Thyroid gland (tissue), 4 donors: Measurements from ENCODE around the gene SAG. TPM values are rescaled to one million over a fixed set of nuclear protein-coding genes. Genes with fewer than 3 reads are reported as not detected.

Experiments
- DNase-seq, 2 donors: peaks; one replicate each; pipeline ENCODE4 v3.0.0-alpha.2; 2019
- H3K27ac ChIP-seq, 3 donors: fragments of 200-600 bp; sonication (generic); 1 replicate in 2 of 3; 2 replicates in 1 of 3; pipeline ENCODE4 v1.5.1; 2016 to 2019; ENCODE audit warnings: mild to moderate bottlenecking in 1 of 3, moderate library complexity in 1 of 3
- H3K27me3 ChIP-seq: fragments of 200-600 bp; sonication (generic); one replicate; pipeline ENCODE4 v1.5.1; 2019
- H3K36me3 ChIP-seq, 2 donors: fragments of 200-600 bp; sonication (generic); one replicate each; pipeline ENCODE4 v1.5.1; 2016 to 2019
- H3K4me1 ChIP-seq, 2 donors: fragments of 200-600 bp; sonication (generic); one replicate each; pipeline ENCODE4 v1.5.1; 2017 to 2019
- H3K4me3 ChIP-seq, 3 donors: fragments of 200-600 bp; sonication (generic); replicated peaks in 1 of 3; 1 replicate in 2 of 3; 2 replicates in 1 of 3; pipeline ENCODE4 v1.5.1; 2016; ENCODE audit warnings: mild to moderate bottlenecking in 1 of 3
- H3K9me3 ChIP-seq: fragments of 200-600 bp; sonication (generic); one replicate; pipeline ENCODE4 v1.5.1; 2017
- POLR2A ChIP-seq, 2 donors: fragments of 450-650 bp; IDR thresholded peaks; one replicate each; pipeline ENCODE4 v1.6.1; 2017; ENCODE audit warnings: antibody characterized with exemption in 2 of 2, mild to moderate bottlenecking in 2 of 2, moderate library complexity in 1 of 2
- WGBS, 2 donors: methylation state at CpG; one replicate each; pipeline ENCODE4 v1.1.5; 2017; 5-methylcytosine and 5-hydroxymethylcytosine counted together
- intact Hi-C: fragments of 100-400 bp; cut with DNase I; formaldehyde crosslinking; loops from one replicate; pipeline ENCODE4 v1.15.1; 2023
- total RNA-seq, 4 donors: library from RNA; depleted of rRNA; stranded (reverse); fragments of >200 nt; gene quantifications; one replicate each; pipeline ENCODE4 v1.2.3, GENCODE V29; 2016
- TF ChIP-seq, protein P1 (sequence below), 6 experiments: fragments of 200-600 bp in 3 of 6; fragments of 450-650 bp in 3 of 6; sonication (generic) in 3 of 6; IDR thresholded peaks; one replicate each; pipeline ENCODE4 v1.5.1; 2016 to 2019; ENCODE audit warnings: antibody characterized with exemption in 6 of 6, mild to moderate bottlenecking in 2 of 6, inconsistent platforms in 1 of 6, moderate library complexity in 1 of 6

The SAG gene
- total RNA-seq, 4 donors from 2014 or later: 0.21 TPM; not detected in 3

DNA sequence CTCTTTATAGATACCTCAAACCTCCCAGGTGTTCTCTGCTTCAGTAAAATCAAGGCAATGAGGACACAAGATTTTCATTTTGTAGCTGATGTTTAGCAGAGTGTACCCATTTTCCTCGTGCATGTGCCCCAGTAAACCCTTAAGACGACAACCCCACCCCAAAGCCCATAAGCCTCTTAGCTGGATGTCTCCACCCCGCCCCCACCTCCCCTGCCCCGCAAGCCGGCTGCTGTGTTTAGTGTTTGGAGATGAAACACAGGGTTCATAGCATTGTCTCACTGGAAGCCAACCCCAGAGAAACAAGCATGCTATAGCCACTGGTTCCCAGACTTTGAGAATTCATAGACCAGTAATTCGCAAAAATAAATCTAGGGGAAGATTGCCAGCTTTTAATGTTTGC lies 5.8 kb upstream of the SAG start:
- H3K9me3 ChIP-seq: no peaks in the 10 kb centered on the region
- H3K4me3 ChIP-seq: no peak overlapping the region
- DNase-seq: no peak
- peaks cover 0 to 9% of the 10 kb centered on the region in 2 donors for H3K4me1 ChIP-seq
- intact Hi-C loops: no loop called here
- H3K36me3 ChIP-seq: no peaks in the 10 kb centered on the region
- 66 to 76% methylated on average over 4 to 6 of the region's 6 CpGs for WGBS, 2 donors
- no peak for TF ChIP-seq POLR2A (IDR thresholded peaks at IDR 0.05)
- TF ChIP-seq, protein P1, sequence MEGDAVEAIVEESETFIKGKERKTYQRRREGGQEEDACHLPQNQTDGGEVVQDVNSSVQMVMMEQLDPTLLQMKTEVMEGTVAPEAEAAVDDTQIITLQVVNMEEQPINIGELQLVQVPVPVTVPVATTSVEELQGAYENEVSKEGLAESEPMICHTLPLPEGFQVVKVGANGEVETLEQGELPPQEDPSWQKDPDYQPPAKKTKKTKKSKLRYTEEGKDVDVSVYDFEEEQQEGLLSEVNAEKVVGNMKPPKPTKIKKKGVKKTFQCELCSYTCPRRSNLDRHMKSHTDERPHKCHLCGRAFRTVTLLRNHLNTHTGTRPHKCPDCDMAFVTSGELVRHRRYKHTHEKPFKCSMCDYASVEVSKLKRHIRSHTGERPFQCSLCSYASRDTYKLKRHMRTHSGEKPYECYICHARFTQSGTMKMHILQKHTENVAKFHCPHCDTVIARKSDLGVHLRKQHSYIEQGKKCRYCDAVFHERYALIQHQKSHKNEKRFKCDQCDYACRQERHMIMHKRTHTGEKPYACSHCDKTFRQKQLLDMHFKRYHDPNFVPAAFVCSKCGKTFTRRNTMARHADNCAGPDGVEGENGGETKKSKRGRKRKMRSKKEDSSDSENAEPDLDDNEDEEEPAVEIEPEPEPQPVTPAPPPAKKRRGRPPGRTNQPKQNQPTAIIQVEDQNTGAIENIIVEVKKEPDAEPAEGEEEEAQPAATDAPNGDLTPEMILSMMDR (IDR thresholded peaks at IDR 0.05): no peak
- no peak overlapping the region for H3K27ac ChIP-seq
- no peaks in the 10 kb centered on the region for H3K27me3 ChIP-seq

GRCh38 chr2:233303252-233303651 lies 4.4 kb upstream of the SAG start:
- 97 to 98% methylated on average over 3 of the region's 3 CpGs for whole genome bisulfite sequencing, 2 donors

GRCh38 chr2:233311241-233311926 lies 3.8 kb downstream of the SAG start:
- no peaks in the 10 kb centered on the region for H3K4me1 ChIP-seq
- H3K4me3 ChIP-seq: no peak overlapping the region
- no peaks in the 10 kb centered on the region for H3K27me3 ChIP-seq
- no peaks in the 10 kb centered on the region for H3K36me3 ChIP-seq
- TF ChIP-seq POLR2A (IDR thresholded peaks at IDR 0.05): no peak
- H3K9me3 ChIP-seq: no peaks in the 10 kb centered on the region
- intact Hi-C loops: no loop called here
- H3K27ac ChIP-seq: no peak overlapping the region
- WGBS, 2 donors: 91 to 94% methylated on average over 11 of the region's 11 CpGs
- DNase-seq: no peak

More at GRCh38 chr2:233303252-233303651, 4.4 kb upstream of the SAG start:
- H3K4me3 ChIP-seq: no peak overlapping the region
- H3K9me3 ChIP-seq: no peaks in the 10 kb centered on the region
- H3K27ac ChIP-seq: no peak overlapping the region
- no peaks in the 10 kb centered on the region for H3K36me3 ChIP-seq
- no peak for TF ChIP-seq POLR2A (IDR thresholded peaks at IDR 0.05)
- TF ChIP-seq, protein P1 (IDR thresholded peaks at IDR 0.05): no peak
- DNase-seq: no peak
- no peaks in the 10 kb centered on the region for H3K27me3 ChIP-seq
- intact Hi-C loops: no loop called here
- no peaks in the 10 kb centered on the region for H3K4me1 ChIP-seq

- Histone ChIP-seq H3K27me3 (no peaks in the 10 kb centered on the region), H3K9me3 (no peaks in the 10 kb centered on the region), H3K4me1 (no peaks in the 10 kb centered on the region), H3K27ac (no peak overlapping the region), H3K36me3 (no peaks in the 10 kb centered on the region), H3K4me3 (no peak overlapping the region)
- intact Hi-C loops: no loop called here
- TF ChIP-seq, protein P1 (IDR thresholded peaks at IDR 0.05): no peak
- no peak for TF ChIP-seq POLR2A (IDR thresholded peaks at IDR 0.05)
- DNase-seq: no peak
- WGBS, 2 donors: 83 to 86% methylated on average over 7 to 8 of the region's 8 CpGs
Observed at GRCh38 chr2:233312874-233313273, 5.3 kb downstream of the SAG start.

DNA sequence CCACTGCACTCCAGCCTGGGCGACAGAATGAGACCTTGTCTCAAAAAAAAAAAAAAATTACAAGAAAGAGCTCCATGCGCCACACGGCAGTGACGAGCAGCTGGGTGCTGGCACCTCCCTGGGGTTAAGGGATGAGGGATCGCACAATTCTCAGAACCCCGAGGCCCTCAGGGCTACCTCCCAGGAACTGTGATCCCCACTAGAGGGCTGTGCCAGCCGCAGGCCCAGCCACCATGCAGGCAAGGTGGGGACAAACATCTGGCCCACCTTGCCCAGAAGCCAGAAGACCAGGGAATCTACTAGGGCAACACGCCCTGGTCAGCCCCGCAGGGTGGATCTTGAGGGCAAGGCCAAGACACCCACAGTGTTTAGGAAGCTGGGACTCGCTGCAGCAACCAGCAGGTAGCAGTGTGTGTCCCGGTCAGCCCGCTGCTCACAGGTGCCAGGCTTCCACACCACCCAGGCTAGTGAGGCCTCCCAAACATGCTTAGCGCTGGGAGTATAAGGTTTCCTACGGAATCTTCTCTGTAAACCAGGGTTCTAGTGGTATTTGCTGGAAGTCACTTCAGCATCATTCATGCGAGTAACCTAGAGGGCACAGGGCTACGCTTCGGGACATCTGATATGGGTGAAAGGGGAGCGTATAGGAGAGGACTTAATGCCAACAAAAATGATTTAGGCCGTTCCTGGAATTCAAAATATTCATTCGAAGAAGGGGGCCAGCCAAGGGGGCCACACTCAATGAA lies 6.7 kb downstream of the SAG start:
- H3K4me3 ChIP-seq: no peak overlapping the region
- TF ChIP-seq POLR2A (IDR thresholded peaks at IDR 0.05): no peak
- TF ChIP-seq, protein P1 (IDR thresholded peaks at IDR 0.05): no peak
- 75 to 76% methylated on average over 17 to 18 of the region's 20 CpGs for WGBS, 2 donors

More for the DNA sequence above, 6.7 kb downstream of the SAG start:
- H3K27ac ChIP-seq: no peak overlapping the region
- H3K36me3 ChIP-seq: no peaks in the 10 kb centered on the region
- H3K4me1 ChIP-seq: no peaks in the 10 kb centered on the region
- DNase-seq: no peak
- no peaks in the 10 kb centered on the region for H3K9me3 ChIP-seq
- no peaks in the 10 kb centered on the region for H3K27me3 ChIP-seq
- intact Hi-C loops: no loop called here
